ENCODE data around the gene NFATC2.

The NFATC2 gene

DNA sequence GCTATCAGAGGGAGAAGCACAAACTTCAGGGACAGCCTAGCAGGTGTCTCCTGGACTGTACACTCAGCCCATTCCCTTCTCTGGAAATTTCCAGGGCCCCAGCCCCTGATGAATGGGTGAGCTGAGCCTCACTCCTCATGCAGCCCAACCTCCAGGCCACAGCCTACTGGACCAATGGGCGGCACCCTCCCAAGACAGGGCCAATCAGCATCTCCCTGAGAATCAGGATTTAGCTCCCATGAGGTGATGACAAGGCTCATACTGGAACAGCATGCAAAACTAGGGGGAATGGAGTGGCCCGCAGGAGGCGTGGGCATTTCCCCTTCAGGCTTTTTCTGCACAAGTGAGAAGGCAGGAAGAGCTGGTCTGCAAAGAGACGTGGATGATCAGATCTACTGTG lies 29.0 kb downstream of the NFATC2 start:
- no peak for DNase-seq (ENCODE audit: low read depth, low spot score)
- Histone ChIP-seq H3K4me3 (ENCODE audit: insufficient read length, low read depth) (no peak overlapping the region), H3K36me3 (ENCODE audit: insufficient read depth, insufficient read length, low read length) (peaks cover 4% of the 10 kb centered on the region), H3K9ac (ENCODE audit: insufficient read length, low read depth) (no peak overlapping the region), H3K9me3 (ENCODE audit: insufficient read depth, low read length) (no peaks in the 10 kb centered on the region), H3K4me1 (ENCODE audit: insufficient read depth, insufficient read length) (no peaks in the 10 kb centered on the region), H3K27me3 (ENCODE audit: insufficient read depth, insufficient read length) (no peaks in the 10 kb centered on the region)
- no peak for TF ChIP-seq YY1 (IDR thresholded peaks at IDR 0.05; ENCODE audit: insufficient read depth, insufficient read length)
- TF ChIP-seq ZNF274 (IDR thresholded peaks at IDR 0.05; ENCODE audit: low read depth, low read length): no peak
- TF ChIP-seq SUZ12 (IDR thresholded peaks at IDR 0.05; ENCODE audit: extremely low read depth, insufficient read depth, insufficient read length): no peak

DNA sequence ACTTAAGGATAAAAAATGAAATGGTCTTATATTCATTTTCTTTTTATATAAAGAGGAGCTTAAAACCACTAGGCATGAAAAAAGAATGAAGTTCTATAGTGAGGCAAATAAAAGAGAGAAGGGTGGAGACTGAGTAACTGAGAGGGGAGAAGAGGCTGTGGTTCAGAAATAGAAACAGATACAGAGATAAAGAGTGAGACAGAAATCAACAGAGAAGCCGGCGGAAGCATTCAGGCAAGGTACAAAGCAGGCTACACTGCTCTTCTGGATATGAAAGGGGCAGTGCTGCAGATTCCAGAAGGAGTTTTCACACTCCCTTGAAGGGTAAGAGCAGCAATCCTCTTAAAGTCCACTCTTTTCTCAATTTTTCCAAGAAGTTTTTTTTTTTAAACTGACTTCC lies 29.9 kb downstream of the NFATC2 start:
- H3K36me3 ChIP-seq (ENCODE audit: insufficient read depth, insufficient read length, low read length): peaks cover 4% of the 10 kb centered on the region
- TF ChIP-seq SUZ12 (IDR thresholded peaks at IDR 0.05; ENCODE audit: extremely low read depth, insufficient read depth, insufficient read length) (no peak), ZNF274 (IDR thresholded peaks at IDR 0.05; ENCODE audit: low read depth, low read length) (no peak), YY1 (IDR thresholded peaks at IDR 0.05; ENCODE audit: insufficient read depth, insufficient read length) (no peak)
- DNase-seq (ENCODE audit: low read depth, low spot score): no peak
- no peaks in the 10 kb centered on the region for H3K4me1 ChIP-seq (ENCODE audit: insufficient read depth, insufficient read length)
- no peak overlapping the region for H3K4me3 ChIP-seq (ENCODE audit: insufficient read length, low read depth)
- H3K9me3 ChIP-seq (ENCODE audit: insufficient read depth, low read length): no peaks in the 10 kb centered on the region
- H3K9ac ChIP-seq (ENCODE audit: insufficient read length, low read depth): no peak overlapping the region
- no peaks in the 10 kb centered on the region for H3K27me3 ChIP-seq (ENCODE audit: insufficient read depth, insufficient read length)

DNA sequence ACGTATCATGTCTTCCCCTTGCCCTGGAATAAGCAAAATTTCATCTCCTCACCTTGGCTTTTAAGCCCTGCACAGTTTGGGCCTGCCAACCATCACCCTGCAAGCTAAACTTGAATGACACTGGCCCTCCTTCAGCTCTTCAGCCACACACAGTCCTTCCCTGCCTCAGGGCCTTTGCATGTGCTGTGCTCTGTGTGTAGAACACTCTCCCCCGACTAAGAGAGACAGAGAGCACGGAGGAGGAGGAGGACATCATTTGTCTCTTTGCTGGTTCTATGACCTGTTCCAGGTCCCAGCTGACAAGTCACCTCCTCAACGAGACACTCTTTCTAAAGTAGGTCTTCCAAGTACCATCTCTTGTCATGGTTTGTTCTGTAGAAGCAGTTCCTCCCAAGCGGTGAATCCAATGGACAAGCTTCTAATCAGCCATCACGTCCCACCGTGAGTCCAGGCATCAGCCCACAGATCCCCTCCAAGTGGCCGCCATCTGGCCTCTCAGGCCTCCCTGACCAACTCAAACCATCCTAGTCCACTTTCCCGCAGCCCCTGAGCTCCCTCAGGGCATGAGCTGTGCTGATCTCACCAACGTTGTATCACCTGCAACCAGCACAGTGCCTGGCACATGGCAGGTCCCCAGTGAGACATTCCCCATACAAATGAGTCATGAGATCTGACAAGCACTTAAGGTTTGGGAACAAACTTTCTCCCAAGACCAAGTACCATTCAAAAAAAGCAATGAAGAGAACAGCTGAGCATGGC lies 30.5 kb downstream of the NFATC2 start:
- Histone ChIP-seq H3K27me3 (ENCODE audit: insufficient read depth, insufficient read length) (no peaks in the 10 kb centered on the region), H3K4me3 (ENCODE audit: insufficient read length, low read depth) (no peak overlapping the region), H3K9ac (ENCODE audit: insufficient read length, low read depth) (no peak overlapping the region), H3K4me1 (ENCODE audit: insufficient read depth, insufficient read length) (no peaks in the 10 kb centered on the region), H3K36me3 (ENCODE audit: insufficient read depth, insufficient read length, low read length) (peaks cover 4% of the 10 kb centered on the region), H3K9me3 (ENCODE audit: insufficient read depth, low read length) (no peaks in the 10 kb centered on the region)
- TF ChIP-seq SUZ12 (IDR thresholded peaks at IDR 0.05; ENCODE audit: extremely low read depth, insufficient read depth, insufficient read length) (no peak), YY1 (IDR thresholded peaks at IDR 0.05; ENCODE audit: insufficient read depth, insufficient read length) (no peak), ZNF274 (IDR thresholded peaks at IDR 0.05; ENCODE audit: low read depth, low read length) (no peak)
- no peak for DNase-seq (ENCODE audit: low read depth, low spot score)

DNA sequence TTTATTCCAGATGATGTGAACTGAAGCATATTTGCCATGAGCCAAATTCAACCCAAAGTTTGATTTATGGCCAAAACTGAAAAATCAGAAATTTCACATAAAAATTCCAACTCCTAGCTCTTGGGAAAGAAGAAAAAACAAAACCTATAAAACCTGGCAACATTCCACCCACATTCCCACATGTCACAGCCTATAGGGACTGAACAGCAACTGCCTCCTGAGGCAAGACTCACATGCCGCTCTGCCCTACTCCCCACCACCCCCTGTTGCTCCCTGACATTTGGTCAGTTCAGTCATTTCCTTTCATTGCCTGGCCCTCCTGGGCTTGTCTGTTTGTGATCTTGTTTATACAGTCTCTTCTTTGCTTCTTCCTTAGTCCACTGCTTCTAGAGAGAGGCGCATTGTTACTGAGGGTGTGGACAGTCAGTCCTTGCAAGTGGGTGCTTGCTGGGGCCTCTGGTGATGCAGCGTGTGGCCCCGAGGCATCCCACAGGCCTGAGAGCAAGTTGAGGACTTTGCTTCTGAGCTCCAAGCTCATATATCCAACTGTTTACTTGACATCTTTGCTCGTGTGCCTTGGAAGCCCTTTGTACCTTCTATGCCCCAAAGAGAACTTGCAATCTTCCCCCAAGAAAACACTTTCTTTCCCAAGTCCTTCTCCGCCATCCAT lies 31.4 kb downstream of the NFATC2 start:
- no peak for TF ChIP-seq YY1 (IDR thresholded peaks at IDR 0.05; ENCODE audit: insufficient read depth, insufficient read length)
- TF ChIP-seq ZNF274 (IDR thresholded peaks at IDR 0.05; ENCODE audit: low read depth, low read length): no peak
- TF ChIP-seq SUZ12 (IDR thresholded peaks at IDR 0.05; ENCODE audit: extremely low read depth, insufficient read depth, insufficient read length): no peak
- no peaks in the 10 kb centered on the region for H3K9me3 ChIP-seq (ENCODE audit: insufficient read depth, low read length)
- H3K4me3 ChIP-seq (ENCODE audit: insufficient read length, low read depth): no peak overlapping the region
- no peak overlapping the region for H3K9ac ChIP-seq (ENCODE audit: insufficient read length, low read depth)
- no peaks in the 10 kb centered on the region for H3K27me3 ChIP-seq (ENCODE audit: insufficient read depth, insufficient read length)
- H3K4me1 ChIP-seq (ENCODE audit: insufficient read depth, insufficient read length): no peaks in the 10 kb centered on the region
- no peak for DNase-seq (ENCODE audit: low read depth, low spot score)
- H3K36me3 ChIP-seq (ENCODE audit: insufficient read depth, insufficient read length, low read length): no peaks in the 10 kb centered on the region

GRCh38 chr20:51510169-51510568 lies 32.4 kb downstream of the NFATC2 start:
- DNase-seq (ENCODE audit: low read depth, low spot score): no peak
- no peak overlapping the region for H3K4me3 ChIP-seq (ENCODE audit: insufficient read length, low read depth)
- H3K36me3 ChIP-seq (ENCODE audit: insufficient read depth, insufficient read length, low read length): no peaks in the 10 kb centered on the region
- no peaks in the 10 kb centered on the region for H3K4me1 ChIP-seq (ENCODE audit: insufficient read depth, insufficient read length)
- H3K9ac ChIP-seq (ENCODE audit: insufficient read length, low read depth): no peak overlapping the region
- H3K27me3 ChIP-seq (ENCODE audit: insufficient read depth, insufficient read length): no peaks in the 10 kb centered on the region
- H3K9me3 ChIP-seq (ENCODE audit: insufficient read depth, low read length): no peaks in the 10 kb centered on the region
- TF ChIP-seq YY1 (IDR thresholded peaks at IDR 0.05; ENCODE audit: insufficient read depth, insufficient read length): no peak
- TF ChIP-seq SUZ12 (IDR thresholded peaks at IDR 0.05; ENCODE audit: extremely low read depth, insufficient read depth, insufficient read length): no peak
- TF ChIP-seq ZNF274 (IDR thresholded peaks at IDR 0.05; ENCODE audit: low read depth, low read length): no peak

DNA sequence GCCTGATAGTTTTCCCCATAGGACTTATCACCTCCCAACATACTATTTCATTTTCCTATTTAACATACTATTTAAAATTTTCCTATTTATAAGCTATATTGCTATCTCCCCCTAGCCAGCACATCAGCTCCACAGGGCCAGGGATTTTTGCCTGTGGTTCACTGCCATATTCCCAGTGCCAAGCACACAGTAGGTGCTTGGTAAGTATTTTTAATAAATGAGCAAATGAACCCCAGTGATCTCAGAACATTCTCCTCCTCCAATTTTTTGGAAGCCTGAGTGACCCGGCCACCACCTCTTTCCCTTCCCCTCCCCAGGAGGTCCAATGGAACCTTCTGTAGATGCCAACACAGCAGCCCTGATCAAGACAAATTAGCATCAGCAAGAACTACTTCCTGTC lies 33.3 kb downstream of the NFATC2 start:
- no peaks in the 10 kb centered on the region for H3K27me3 ChIP-seq (ENCODE audit: insufficient read depth, insufficient read length)
- H3K9me3 ChIP-seq (ENCODE audit: insufficient read depth, low read length): no peaks in the 10 kb centered on the region
- H3K36me3 ChIP-seq (ENCODE audit: insufficient read depth, insufficient read length, low read length): no peaks in the 10 kb centered on the region
- H3K4me3 ChIP-seq (ENCODE audit: insufficient read length, low read depth): no peak overlapping the region
- DNase-seq (ENCODE audit: low read depth, low spot score): no peak
- no peaks in the 10 kb centered on the region for H3K4me1 ChIP-seq (ENCODE audit: insufficient read depth, insufficient read length)
- no peak overlapping the region for H3K9ac ChIP-seq (ENCODE audit: insufficient read length, low read depth)
- no peak for TF ChIP-seq SUZ12 (IDR thresholded peaks at IDR 0.05; ENCODE audit: extremely low read depth, insufficient read depth, insufficient read length)
- TF ChIP-seq ZNF274 (IDR thresholded peaks at IDR 0.05; ENCODE audit: low read depth, low read length): no peak
- no peak for TF ChIP-seq YY1 (IDR thresholded peaks at IDR 0.05; ENCODE audit: insufficient read depth, insufficient read length)

DNA sequence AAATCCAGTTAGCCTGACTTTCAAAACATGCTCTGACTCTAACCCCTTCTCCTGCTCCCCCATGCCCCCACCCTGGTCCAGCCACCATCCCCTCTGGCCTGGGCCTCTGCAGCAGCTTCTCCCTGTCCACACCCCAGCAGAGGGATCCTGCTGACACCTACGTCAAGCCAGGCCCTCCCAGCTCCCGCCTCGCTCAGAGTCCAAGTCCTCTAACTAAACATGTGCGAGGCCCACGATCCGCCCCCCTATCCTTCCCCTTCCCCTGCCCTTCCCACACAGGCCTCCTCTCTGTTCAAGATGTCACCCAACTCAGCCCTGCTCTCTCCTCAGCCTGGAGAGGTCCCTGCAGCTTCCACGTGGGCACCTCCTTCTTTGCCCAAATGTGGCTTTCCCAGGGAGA lies 33.7 kb downstream of the NFATC2 start:
- Histone ChIP-seq H3K4me1 (ENCODE audit: insufficient read depth, insufficient read length) (no peaks in the 10 kb centered on the region), H3K9me3 (ENCODE audit: insufficient read depth, low read length) (no peaks in the 10 kb centered on the region), H3K36me3 (ENCODE audit: insufficient read depth, insufficient read length, low read length) (no peaks in the 10 kb centered on the region), H3K27me3 (ENCODE audit: insufficient read depth, insufficient read length) (no peaks in the 10 kb centered on the region), H3K9ac (ENCODE audit: insufficient read length, low read depth) (no peak overlapping the region), H3K4me3 (ENCODE audit: insufficient read length, low read depth) (no peak overlapping the region)
- TF ChIP-seq SUZ12 (IDR thresholded peaks at IDR 0.05; ENCODE audit: extremely low read depth, insufficient read depth, insufficient read length) (no peak), ZNF274 (IDR thresholded peaks at IDR 0.05; ENCODE audit: low read depth, low read length) (no peak), YY1 (IDR thresholded peaks at IDR 0.05; ENCODE audit: insufficient read depth, insufficient read length) (no peak)
- no peak for DNase-seq (ENCODE audit: low read depth, low spot score)

All from NT2/D1 (cell line).